Measurements from ENCODE around the gene RAB3GAP2.

- no peak for TF ChIP-seq SP1 (IDR thresholded peaks at IDR 0.05)
- TF ChIP-seq L3MBTL2 (conservative IDR thresholded peaks at IDR 0.05) = no peak
- TF ChIP-seq FOXK2 (IDR thresholded peaks at IDR 0.05) = 0 out of 2 replicates have a peak, but pooled peaks have one; percentile 59
- no peak for TF ChIP-seq ZNF384 (IDR thresholded peaks at IDR 0.05)
- no peak for TF ChIP-seq FOXM1 (IDR thresholded peaks at IDR 0.05; ENCODE audit: borderline replicate concordance)
- TF ChIP-seq SUZ12 (IDR thresholded peaks at IDR 0.05) = no peak
- TF ChIP-seq ARNT (IDR thresholded peaks at IDR 0.05) = no peak
- TF ChIP-seq FOXA1 (IDR thresholded peaks at IDR 0.05) = no peak
- no peak for TF ChIP-seq NFRKB (IDR thresholded peaks at IDR 0.05)
- no peak for TF ChIP-seq CTBP1 (IDR thresholded peaks at IDR 0.05; ENCODE audit: borderline replicate concordance)
These were observed 8.9 kb upstream of the RAB3GAP2 start for GRCh38 chr1:220281159-220281574.

All from HEK293T (cell line).